Natural killer cell (primary cell): Measurements from ENCODE around the gene IFNAR2. TPM values are rescaled to one million over a fixed set of nuclear protein-coding genes. Genes with fewer than 3 reads are reported as not detected.

Experiments used
- ATAC-seq, 3 donors: fragments of 150-1000 bp in 2 of 3; fragments of 200-7000 bp in 1 of 3; cut with Tn5 transposase; 1 replicate in 1 of 3; 2 replicates in 2 of 3; pipeline ENCODE4 v1.10.0; 2021; ENCODE audit warnings: mild to moderate bottlenecking in 2 of 3, moderate library complexity in 2 of 3
- DNase-seq, 2 donors: peaks; one replicate each; pipeline versions ENCODE4 v3.0.0 to v3.0.0-alpha.2; 2013 to 2021; ENCODE audit warnings: mixed read lengths in 1 of 2
- H3K27ac ChIP-seq: one replicate; pipeline ENCODE4 v1.5.1; 2013; ENCODE audit warnings: mild to moderate bottlenecking, low read length
- H3K27me3 ChIP-seq: one replicate; pipeline ENCODE4 v1.6.1; 2013; ENCODE audit warnings: low read length; ENCODE audit not compliant: control insufficient read depth, insufficient read depth
- H3K36me3 ChIP-seq: one replicate; pipeline ENCODE4 v1.6.1; 2013; ENCODE audit warnings: low read length; ENCODE audit not compliant: control insufficient read depth, insufficient read depth
- H3K4me1 ChIP-seq: one replicate; pipeline ENCODE4 v1.6.1; 2013; ENCODE audit warnings: low read length; ENCODE audit not compliant: control insufficient read depth, insufficient read depth
- H3K4me3 ChIP-seq: one replicate; pipeline ENCODE4 v1.5.1; 2013; ENCODE audit warnings: low read length
- H3K9me3 ChIP-seq: one replicate; pipeline ENCODE4 v1.6.1; 2013; ENCODE audit warnings: low read length; ENCODE audit not compliant: control insufficient read depth, insufficient read depth
- H3K27ac Mint-ChIP-seq, 2 donors: one replicate each; pipeline ENCODE4 v1.8.0; 2022; ENCODE audit warnings: mild to moderate bottlenecking in 2 of 2, mixed read lengths in 2 of 2, moderate library complexity in 1 of 2
- H3K27me3 Mint-ChIP-seq, 2 donors: one replicate each; pipeline ENCODE4 v1.8.0; 2022; ENCODE audit warnings: low read depth in 2 of 2, mixed read lengths in 2 of 2
- H3K36me3 Mint-ChIP-seq: one replicate; pipeline ENCODE4 v1.8.0; 2022; ENCODE audit warnings: mixed read lengths
- H3K4me1 Mint-ChIP-seq, 2 donors: one replicate each; pipeline ENCODE4 v1.8.0; 2022; ENCODE audit warnings: mixed read lengths in 2 of 2
- H3K4me3 Mint-ChIP-seq: one replicate; pipeline ENCODE4 v1.8.0; 2022; ENCODE audit warnings: mild to moderate bottlenecking, moderate library complexity, mixed read lengths
- H3K9me3 Mint-ChIP-seq, 2 donors: one replicate each; pipeline ENCODE4 v1.8.0; 2022; ENCODE audit warnings: mixed read lengths in 2 of 2
- WGBS: methylation state at CpG from one replicate; pipeline ENCODE4 v1.1.7; 2013; ENCODE audit warnings: missing lambda C conversion rate; ENCODE audit not compliant: insufficient coverage; 5-methylcytosine and 5-hydroxymethylcytosine counted together
- intact Hi-C: fragments of 100-400 bp; cut with micrococcal nuclease; formaldehyde crosslinking; loops from one replicate; pipeline ENCODE4 v1.14.2; 2022
- total RNA-seq, 4 donors: library from RNA; stranded (reverse); fragments of 120-200 nt in 1 of 4; gene quantifications; one replicate each; pipeline versions ENCODE4 v1.2.3 to v1.2.4, GENCODE V29; 2013 to 2022
- TF ChIP-seq, protein P1 (sequence below): fragments of 200-600 bp; IDR thresholded peaks from one replicate; pipeline ENCODE4 v1.8.0; 2022; ENCODE audit warnings: antibody characterized with exemption

IFNAR2 gene
- total RNA-seq, 3 donors from 2014 or later (not counting 1 experiment from before 2014, with no cell fraction given), result 65.4 to 105 (median 70.9) TPM

- H3K36me3 Mint-ChIP-seq, result peaks cover 10% of the 10 kb centered on the region
- no peak for DNase-seq
- intact Hi-C loops, result no loop called here
- Histone ChIP-seq H3K9me3 (no peaks in the 10 kb centered on the region), H3K4me1 (peaks cover 19% of the 10 kb centered on the region), H3K27me3 (no peaks in the 10 kb centered on the region), H3K4me3 (no peak overlapping the region), H3K27ac (no peak overlapping the region), H3K36me3 (no peaks in the 10 kb centered on the region)
- H3K27me3 Mint-ChIP-seq, result peaks cover 6 to 11% of the 10 kb centered on the region in 2 donors
- peaks cover 21% of the 10 kb centered on the region in 2 donors for H3K4me1 Mint-ChIP-seq
- no peak overlapping the region for H3K4me3 Mint-ChIP-seq
- TF ChIP-seq, protein P1, sequence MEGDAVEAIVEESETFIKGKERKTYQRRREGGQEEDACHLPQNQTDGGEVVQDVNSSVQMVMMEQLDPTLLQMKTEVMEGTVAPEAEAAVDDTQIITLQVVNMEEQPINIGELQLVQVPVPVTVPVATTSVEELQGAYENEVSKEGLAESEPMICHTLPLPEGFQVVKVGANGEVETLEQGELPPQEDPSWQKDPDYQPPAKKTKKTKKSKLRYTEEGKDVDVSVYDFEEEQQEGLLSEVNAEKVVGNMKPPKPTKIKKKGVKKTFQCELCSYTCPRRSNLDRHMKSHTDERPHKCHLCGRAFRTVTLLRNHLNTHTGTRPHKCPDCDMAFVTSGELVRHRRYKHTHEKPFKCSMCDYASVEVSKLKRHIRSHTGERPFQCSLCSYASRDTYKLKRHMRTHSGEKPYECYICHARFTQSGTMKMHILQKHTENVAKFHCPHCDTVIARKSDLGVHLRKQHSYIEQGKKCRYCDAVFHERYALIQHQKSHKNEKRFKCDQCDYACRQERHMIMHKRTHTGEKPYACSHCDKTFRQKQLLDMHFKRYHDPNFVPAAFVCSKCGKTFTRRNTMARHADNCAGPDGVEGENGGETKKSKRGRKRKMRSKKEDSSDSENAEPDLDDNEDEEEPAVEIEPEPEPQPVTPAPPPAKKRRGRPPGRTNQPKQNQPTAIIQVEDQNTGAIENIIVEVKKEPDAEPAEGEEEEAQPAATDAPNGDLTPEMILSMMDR, result no peak
- H3K27ac Mint-ChIP-seq, result no peak overlapping the region
- WGBS, result 68% methylated on average over 4 of the region's 4 CpGs
- no peaks in the 10 kb centered on the region for H3K9me3 Mint-ChIP-seq
- ATAC-seq, result no peak
Measured at GRCh38 chr21:33189237-33189636, 40.5 kb upstream of the IFNAR2 start.

- 88% methylated on average over 3 of the region's 3 CpGs for WGBS
- H3K9me3 Mint-ChIP-seq, result no peaks in the 10 kb centered on the region
- no peak overlapping the region for H3K27ac ChIP-seq
- no peaks in the 10 kb centered on the region for H3K36me3 ChIP-seq
- TF ChIP-seq, protein P1, result no peak
- H3K9me3 ChIP-seq, result no peaks in the 10 kb centered on the region
- intact Hi-C loops, result loop anchor here (5.0 kb wide), 1 partner anchor 368 kb away; no protein-coding TSS in a partner anchor
- no peak overlapping the region for H3K4me3 ChIP-seq
- ATAC-seq, result no peak
- peaks cover 7 to 11% of the 10 kb centered on the region in 2 donors for H3K27me3 Mint-ChIP-seq
- H3K4me3 Mint-ChIP-seq, result no peak overlapping the region
- no peaks in the 10 kb centered on the region for H3K27me3 ChIP-seq
- H3K4me1 ChIP-seq, result peaks cover 19% of the 10 kb centered on the region
- no peak for DNase-seq
- H3K27ac Mint-ChIP-seq, result no peak overlapping the region
- H3K4me1 Mint-ChIP-seq, result peaks cover 19 to 20% of the 10 kb centered on the region in 2 donors
- H3K36me3 Mint-ChIP-seq, result peaks cover 10% of the 10 kb centered on the region
Measured at GRCh38 chr21:33189824-33190223, 39.9 kb upstream of the IFNAR2 start.

DNA sequence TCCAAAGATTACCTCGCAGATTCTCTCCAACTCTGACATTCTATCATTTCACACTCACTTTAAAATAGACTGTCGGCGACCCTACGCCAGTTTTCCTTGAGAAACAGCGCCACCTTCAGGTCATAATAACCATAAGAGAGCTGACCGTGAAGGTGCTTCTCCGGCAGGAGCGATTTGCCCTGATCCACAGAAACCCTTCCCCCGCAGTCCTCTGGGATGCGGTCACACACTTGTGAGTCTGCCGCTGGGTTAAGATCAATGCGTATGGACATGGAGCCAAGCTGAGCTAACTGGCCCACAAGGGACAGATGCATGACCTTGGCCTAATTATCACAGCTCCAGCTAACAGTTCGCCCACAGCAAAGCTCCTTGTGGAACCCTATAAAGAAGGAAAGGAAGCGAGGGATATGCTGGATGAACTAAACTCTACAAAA lies 32.8 kb upstream of the IFNAR2 start:
- Histone ChIP-seq H3K4me3 (no peak overlapping the region), H3K4me1 (peaks cover 6% of the 10 kb centered on the region), H3K9me3 (no peaks in the 10 kb centered on the region), H3K27ac (no peak overlapping the region), H3K36me3 (no peaks in the 10 kb centered on the region), H3K27me3 (peaks cover 2% of the 10 kb centered on the region)
- intact Hi-C loops, result loop anchor here (5.0 kb wide), 3 partner anchors 255 to 410 kb away; no protein-coding TSS in a partner anchor
- peaks cover 8 to 16% of the 10 kb centered on the region in 2 donors for H3K4me1 Mint-ChIP-seq
- 11% methylated on average over 13 of the region's 14 CpGs for WGBS
- peaks cover 18 to 33% of the 10 kb centered on the region in 2 donors for H3K27me3 Mint-ChIP-seq
- no peak overlapping the region for H3K4me3 Mint-ChIP-seq
- DNase-seq, result peak in 1 of 2 donors; percentile 87
- peak in 2 of 3 donors; percentile 27 to 41 for ATAC-seq
- no peaks in the 10 kb centered on the region for H3K9me3 Mint-ChIP-seq
- no peak overlapping the region for H3K27ac Mint-ChIP-seq
- no peaks in the 10 kb centered on the region for H3K36me3 Mint-ChIP-seq
- TF ChIP-seq, protein P1, result peak; percentile 84

DNA sequence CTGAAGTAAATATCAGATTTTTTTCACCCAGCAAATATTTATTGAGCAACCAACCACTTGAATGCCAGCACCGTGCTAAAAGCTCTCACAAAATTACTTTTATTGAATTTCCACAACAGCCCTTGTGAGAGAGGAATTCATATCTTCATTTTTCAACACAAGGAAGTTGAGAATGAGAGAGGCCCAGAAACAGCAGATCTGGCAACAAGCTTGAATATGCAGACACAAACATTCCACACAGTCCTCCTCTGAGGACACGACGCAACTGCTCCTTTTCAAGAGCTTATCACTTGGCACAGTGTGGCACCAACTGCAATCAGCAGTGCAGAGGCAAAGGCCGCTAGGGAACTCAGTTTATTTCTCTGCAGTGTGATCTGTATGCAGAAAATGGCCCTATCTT lies 32.2 kb upstream of the IFNAR2 start:
- WGBS, result 83% methylated on average over 3 of the region's 4 CpGs
- peaks cover 11 to 22% of the 10 kb centered on the region in 2 donors for H3K4me1 Mint-ChIP-seq

More for the DNA sequence above, 32.2 kb upstream of the IFNAR2 start:
- intact Hi-C loops, result loop anchor here (5.0 kb wide), 3 partner anchors 255 to 410 kb away; no protein-coding TSS in a partner anchor
- no peak for ATAC-seq
- no peak overlapping the region for H3K27ac Mint-ChIP-seq
- H3K4me3 ChIP-seq, result no peak overlapping the region
- no peaks in the 10 kb centered on the region for H3K36me3 ChIP-seq
- TF ChIP-seq, protein P1, result no peak
- H3K4me1 ChIP-seq, result peaks cover 12% of the 10 kb centered on the region
- H3K9me3 ChIP-seq, result no peaks in the 10 kb centered on the region
- H3K36me3 Mint-ChIP-seq, result no peaks in the 10 kb centered on the region
- DNase-seq, result no peak
- peaks cover 17 to 33% of the 10 kb centered on the region in 2 donors for H3K27me3 Mint-ChIP-seq
- no peak overlapping the region for H3K27ac ChIP-seq
- H3K4me3 Mint-ChIP-seq, result no peak overlapping the region
- H3K27me3 ChIP-seq, result peaks cover 2% of the 10 kb centered on the region
- no peaks in the 10 kb centered on the region for H3K9me3 Mint-ChIP-seq
